NCI-H2029 (cell line): ENCODE results near the gene PHACTR4.
"Not testable (repeated sequence)": the region's sequence is repeated elsewhere in the genome, so short reads cannot be mapped to it uniquely, and the experiment has no call there.

Experiments
- DNase-seq: peaks from one replicate; lab custom pipeline; 2025; lab: John Stamatoyannopoulos, UW

Gene PHACTR4

DNA sequence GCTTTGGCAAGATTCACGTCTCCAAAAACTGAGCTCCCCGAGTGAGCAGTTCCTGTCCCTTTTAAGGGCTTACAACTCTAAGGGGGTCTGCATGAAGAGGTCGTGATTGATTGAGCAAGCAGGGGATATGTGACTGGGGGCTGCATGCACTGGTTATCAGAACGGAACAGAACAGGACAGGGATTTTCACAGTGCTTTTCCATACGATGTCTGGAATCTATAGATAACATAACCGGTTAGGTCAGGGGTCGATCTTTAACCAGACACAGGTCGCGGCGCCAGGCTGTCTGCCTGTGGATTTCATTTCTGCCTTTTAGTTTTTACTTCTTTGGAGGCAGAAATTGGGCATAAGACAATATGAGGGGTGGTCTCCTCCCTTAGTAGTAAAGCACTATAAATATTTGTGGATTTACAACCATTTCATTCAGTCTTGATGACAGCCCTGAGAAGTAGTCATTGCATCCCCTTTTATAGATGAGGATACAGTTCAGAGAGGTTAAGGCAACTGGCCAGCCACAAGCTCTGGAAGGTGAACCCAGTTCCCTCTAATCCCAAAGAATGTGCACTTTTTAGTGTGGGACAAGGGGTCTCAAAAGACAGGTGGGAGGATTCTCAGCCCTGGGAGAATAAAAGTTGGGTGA is 155.6 kb downstream of the PHACTR4 start:
- not testable (repeated sequence) for DNase-seq

DNA sequence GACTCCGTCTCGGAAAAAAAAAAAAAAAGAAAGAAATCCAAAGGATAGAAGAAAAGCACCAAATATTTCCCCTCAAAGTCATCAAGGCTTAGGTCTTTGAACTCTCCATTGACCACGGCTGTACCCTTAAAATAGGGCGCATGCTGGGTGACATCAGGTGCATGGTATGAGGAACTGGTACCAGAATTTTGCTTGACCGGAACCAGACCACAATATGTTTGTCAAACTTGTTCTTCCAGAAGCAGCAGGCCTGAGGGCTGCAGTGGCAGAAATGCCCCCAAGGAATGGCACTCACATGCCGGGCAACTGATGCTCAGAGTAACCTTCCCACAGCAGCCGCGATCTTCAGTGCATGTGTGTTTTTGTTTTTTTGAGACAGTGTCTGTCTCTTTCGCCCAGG is 157.3 kb downstream of the PHACTR4 start:
- no peak for DNase-seq

GRCh38 chr1:28530456-28530855 is 160.9 kb downstream of the PHACTR4 start:
- no peak for DNase-seq

GRCh38 chr1:28534671-28535070 is 165.1 kb downstream of the PHACTR4 start:
- DNase-seq: no peak

GRCh38 chr1:28535180-28535579 is 165.6 kb downstream of the PHACTR4 start:
- DNase-seq: no peak

- no peak for DNase-seq
These were observed 168.1 kb downstream of the PHACTR4 start for GRCh38 chr1:28537457-28538199.

DNA sequence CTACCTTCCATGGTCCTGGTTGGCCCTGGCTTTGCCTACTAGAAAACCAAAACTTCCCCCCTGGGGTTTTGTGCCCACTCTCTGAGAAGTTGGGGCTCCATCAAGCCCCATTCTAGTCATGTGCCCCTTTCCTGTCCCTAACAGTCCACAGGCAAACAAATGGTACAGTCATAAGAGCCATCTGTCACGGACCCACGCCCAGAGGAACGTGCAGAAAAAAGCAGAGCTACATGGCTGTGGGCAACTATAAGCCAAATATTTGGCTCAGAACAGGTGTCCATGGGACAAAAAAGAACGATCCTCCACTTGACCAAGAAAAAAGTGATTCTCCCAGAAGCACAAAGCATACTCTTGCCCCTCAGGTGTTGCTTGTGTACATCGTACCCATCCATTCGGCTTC is 168.7 kb downstream of the PHACTR4 start:
- no peak for DNase-seq

DNA sequence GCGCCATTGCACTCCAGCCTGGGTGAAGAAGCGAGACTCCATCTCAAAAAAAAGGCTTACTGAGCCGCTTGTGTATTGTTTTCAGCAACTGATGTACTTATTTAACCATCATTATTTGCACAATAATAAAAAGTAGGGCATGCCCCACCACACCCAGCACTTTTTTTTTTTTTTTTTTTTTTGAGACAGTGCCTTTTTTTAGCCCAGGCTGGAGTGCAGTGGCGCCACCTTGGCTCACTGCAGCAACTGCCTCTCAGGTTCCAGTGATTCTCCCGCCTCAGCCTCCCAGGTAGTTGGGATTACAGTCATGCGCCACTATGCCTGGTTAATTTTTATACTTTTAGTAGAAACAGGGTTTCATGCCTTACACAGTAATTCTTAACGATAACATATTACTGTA is 171.1 kb downstream of the PHACTR4 start:
- DNase-seq: no peak

DNA sequence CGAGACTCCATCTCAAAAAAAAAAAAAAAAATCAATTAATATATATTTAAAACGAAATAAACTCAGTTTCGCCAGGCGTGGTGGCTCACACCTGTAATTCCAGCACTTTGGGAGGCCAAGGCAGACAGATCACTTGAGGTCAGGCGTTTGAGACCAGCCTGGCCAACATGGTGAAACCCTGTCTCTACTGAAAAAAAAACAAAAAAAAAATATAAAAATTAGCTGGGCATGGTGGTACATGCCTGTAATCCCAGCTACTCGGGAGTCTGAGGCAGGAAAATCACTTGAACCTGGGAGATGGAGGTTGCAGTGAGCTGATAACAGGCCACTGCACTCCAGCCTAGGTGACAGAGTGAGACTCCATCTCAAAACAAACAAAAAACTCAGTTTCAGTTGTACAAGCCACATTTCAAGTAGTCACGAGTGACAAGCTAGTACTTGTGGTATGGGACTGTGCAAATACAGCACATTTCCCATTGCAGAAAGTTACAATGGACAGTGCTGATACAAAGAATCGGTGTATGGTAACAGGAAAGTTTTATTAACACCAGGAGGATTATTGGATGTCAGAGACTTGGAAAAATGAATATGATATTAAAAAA is 172.0 kb downstream of the PHACTR4 start:
- DNase-seq: not testable (repeated sequence)

- DNase-seq: no peak
These were observed 175.7 kb downstream of the PHACTR4 start for GRCh38 chr1:28545246-28545628.

DNA sequence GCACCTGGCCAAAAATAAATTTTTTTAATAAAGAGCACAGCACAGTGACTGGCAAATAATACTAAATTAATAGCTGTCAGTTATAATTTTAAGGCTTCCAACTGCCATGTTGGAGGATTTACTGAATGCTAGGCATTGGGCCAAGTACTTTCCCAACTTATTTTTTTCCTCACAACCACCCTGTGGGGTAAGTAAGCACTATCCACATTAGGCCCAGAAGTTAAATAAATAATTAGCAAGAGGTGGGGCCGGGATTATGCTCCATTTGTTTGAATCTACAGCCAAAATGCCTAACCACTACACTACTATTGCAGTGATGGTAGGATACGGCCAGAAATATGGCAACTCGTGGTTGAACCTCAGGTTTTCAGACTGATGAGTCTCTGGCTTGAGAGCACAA is 178.8 kb downstream of the PHACTR4 start:
- no peak for DNase-seq
